ENCODE measurements around the gene TOR4A. TPM values are rescaled to one million over a fixed set of nuclear protein-coding genes. Genes with fewer than 3 reads are reported as not detected.
"Not testable (repeated sequence)": the region's sequence is repeated elsewhere in the genome, so short reads cannot be mapped to it uniquely, and the experiment has no call there.

Gene TOR4A
- total RNA-seq, 2 donors from 2014 or later = 14.2 to 18.9 TPM

DNA sequence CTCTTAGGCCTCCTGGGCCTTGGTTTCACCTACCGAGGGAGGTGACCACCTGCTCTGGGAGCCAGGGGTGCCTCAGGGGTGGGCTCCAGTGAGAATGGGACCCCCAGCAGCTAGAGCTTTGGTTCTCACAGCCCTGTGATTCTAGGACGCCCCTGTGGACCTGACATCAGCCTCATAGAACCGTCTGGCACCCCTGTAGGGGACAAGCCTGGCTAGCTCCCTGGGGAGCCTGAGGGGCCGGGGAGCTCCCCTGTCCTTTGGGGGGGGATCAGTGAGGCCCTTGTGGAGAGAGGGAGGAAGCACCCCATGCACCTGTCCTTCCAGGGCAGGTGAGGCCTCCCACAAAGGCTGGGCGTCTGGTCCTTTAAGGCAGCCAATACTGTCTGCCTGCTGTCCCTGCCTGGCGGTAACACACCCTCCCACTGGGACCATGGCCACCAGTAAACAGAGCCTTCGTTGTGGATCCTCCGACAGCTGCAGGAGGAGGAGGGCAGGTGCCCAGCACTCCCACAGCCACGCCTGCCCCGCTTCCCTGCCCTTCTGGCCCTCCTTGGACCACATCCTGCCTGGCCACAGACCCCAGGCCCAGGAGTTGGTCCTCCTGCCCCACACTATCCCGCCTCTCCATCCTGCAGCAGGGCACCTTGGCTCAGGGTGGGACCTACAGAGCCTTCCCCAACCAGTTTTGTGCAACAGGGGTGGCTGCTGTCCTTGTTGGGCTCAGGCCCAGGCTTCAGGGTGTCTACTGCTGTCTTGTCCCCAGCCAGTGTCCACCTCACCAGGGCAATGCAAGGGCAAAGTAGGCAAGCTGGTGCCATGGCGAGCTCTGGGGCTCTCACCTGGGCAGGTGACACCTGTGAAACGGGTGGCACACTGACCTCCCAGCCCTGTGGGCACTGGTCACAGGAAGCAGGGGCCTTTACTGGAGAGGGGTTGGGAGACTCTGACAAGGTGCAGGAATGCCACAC is 39.5 kb upstream of the TOR4A start:
- H3K4me3 ChIP-seq (ENCODE audit: low read length) = no peak overlapping the region
- DNase-seq = peak; percentile 79
- peak overlapping the region; percentile 16 for H3K4me3 Mint-ChIP-seq
- H3K27me3 ChIP-seq (ENCODE audit: control insufficient read depth, insufficient read depth, low read length, poor library complexity, severe bottlenecking) = no peaks in the 10 kb centered on the region
- H3K4me1 ChIP-seq (ENCODE audit: control insufficient read depth, insufficient read depth, low read length) = peaks cover 25% of the 10 kb centered on the region
- H3K9me3 ChIP-seq (ENCODE audit: control insufficient read depth, low read length) = no peaks in the 10 kb centered on the region
- peaks cover 26% of the 10 kb centered on the region for H3K4me1 Mint-ChIP-seq
- H3K9ac ChIP-seq (ENCODE audit: extremely low read depth, low read length, poor library complexity, severe bottlenecking) = peak overlapping the region; percentile 41
- H3K27ac ChIP-seq (ENCODE audit: low read depth, low read length) = no peak overlapping the region
- WGBS, 2 experiments (ENCODE audit: insufficient coverage in 1 of 2, insufficient read length in 1 of 2) = 73 to 78% methylated on average over 6 to 13 of the region's 13 CpGs
- peaks cover 17% of the 10 kb centered on the region for H3K36me3 ChIP-seq (ENCODE audit: control insufficient read depth, insufficient read depth, low read length)
- peak overlapping the region; percentile 74 for H3K27ac Mint-ChIP-seq
- H3K27me3 Mint-ChIP-seq (ENCODE audit: insufficient read depth) = no peaks in the 10 kb centered on the region
- peaks cover 10% of the 10 kb centered on the region for H3K36me3 Mint-ChIP-seq (ENCODE audit: low read depth)
- no peaks in the 10 kb centered on the region for H3K9me3 Mint-ChIP-seq
- TF ChIP-seq, protein P1, sequence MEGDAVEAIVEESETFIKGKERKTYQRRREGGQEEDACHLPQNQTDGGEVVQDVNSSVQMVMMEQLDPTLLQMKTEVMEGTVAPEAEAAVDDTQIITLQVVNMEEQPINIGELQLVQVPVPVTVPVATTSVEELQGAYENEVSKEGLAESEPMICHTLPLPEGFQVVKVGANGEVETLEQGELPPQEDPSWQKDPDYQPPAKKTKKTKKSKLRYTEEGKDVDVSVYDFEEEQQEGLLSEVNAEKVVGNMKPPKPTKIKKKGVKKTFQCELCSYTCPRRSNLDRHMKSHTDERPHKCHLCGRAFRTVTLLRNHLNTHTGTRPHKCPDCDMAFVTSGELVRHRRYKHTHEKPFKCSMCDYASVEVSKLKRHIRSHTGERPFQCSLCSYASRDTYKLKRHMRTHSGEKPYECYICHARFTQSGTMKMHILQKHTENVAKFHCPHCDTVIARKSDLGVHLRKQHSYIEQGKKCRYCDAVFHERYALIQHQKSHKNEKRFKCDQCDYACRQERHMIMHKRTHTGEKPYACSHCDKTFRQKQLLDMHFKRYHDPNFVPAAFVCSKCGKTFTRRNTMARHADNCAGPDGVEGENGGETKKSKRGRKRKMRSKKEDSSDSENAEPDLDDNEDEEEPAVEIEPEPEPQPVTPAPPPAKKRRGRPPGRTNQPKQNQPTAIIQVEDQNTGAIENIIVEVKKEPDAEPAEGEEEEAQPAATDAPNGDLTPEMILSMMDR (conservative IDR thresholded peaks at IDR 0.05) = no peak

DNA sequence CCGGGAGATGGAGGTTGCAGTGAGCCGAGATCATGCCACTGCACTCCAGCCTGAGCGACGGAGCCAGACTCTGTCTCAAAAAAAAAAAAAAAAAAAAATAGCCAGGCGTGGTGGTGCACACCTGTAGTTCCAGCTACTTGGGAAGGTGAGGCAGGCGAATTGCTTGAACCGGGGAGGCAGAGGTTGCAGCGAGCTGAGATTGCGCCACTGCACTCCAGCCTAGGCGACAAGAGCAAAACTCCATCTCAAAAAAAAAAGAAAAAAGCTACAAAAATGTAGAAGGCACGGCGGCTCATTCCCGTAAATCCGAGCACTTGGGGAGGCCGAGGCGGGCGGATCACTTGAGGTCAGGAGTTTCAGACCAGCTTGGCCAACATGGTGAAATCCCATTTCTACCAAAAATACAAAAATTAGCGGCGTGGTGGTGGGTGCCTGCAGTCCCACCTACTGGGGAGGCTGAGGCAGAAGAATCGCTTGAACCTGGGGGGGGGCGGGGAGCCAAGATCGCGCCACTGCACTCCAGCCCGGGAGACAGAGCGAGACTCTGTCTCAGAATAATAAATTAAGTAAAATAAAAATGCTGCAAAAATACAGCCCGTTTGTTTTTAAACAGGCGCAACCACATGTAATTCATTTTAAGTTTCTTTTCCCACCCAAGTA is 37.9 kb upstream of the TOR4A start:
- not testable (repeated sequence) for DNase-seq; H3K27me3 ChIP-seq (ENCODE audit: control insufficient read depth, insufficient read depth, low read length, poor library complexity, severe bottlenecking); H3K27me3 Mint-ChIP-seq (ENCODE audit: insufficient read depth); H3K9me3 ChIP-seq (ENCODE audit: control insufficient read depth, low read length); H3K9me3 Mint-ChIP-seq
- peak overlapping the region; percentile 87 for H3K27ac ChIP-seq (ENCODE audit: low read depth, low read length)
- Mint-ChIP-seq H3K27ac (peak overlapping the region; percentile 58), H3K36me3 (ENCODE audit: low read depth) (peaks cover 19% of the 10 kb centered on the region), H3K4me1 (peaks cover 42% of the 10 kb centered on the region), H3K4me3 (peak overlapping the region; percentile 85)
- peaks cover 27% of the 10 kb centered on the region for H3K36me3 ChIP-seq (ENCODE audit: control insufficient read depth, insufficient read depth, low read length)
- H3K4me3 ChIP-seq (ENCODE audit: low read length) = peak overlapping the region; percentile 86
- WGBS, 2 experiments (ENCODE audit: insufficient coverage in 1 of 2, insufficient read length in 1 of 2) = 64% methylated on average over 7 to 27 of the region's 27 CpGs
- peaks cover 34% of the 10 kb centered on the region for H3K4me1 ChIP-seq (ENCODE audit: control insufficient read depth, insufficient read depth, low read length)
- H3K9ac ChIP-seq (ENCODE audit: extremely low read depth, low read length, poor library complexity, severe bottlenecking) = peak overlapping the region; percentile 83

DNA sequence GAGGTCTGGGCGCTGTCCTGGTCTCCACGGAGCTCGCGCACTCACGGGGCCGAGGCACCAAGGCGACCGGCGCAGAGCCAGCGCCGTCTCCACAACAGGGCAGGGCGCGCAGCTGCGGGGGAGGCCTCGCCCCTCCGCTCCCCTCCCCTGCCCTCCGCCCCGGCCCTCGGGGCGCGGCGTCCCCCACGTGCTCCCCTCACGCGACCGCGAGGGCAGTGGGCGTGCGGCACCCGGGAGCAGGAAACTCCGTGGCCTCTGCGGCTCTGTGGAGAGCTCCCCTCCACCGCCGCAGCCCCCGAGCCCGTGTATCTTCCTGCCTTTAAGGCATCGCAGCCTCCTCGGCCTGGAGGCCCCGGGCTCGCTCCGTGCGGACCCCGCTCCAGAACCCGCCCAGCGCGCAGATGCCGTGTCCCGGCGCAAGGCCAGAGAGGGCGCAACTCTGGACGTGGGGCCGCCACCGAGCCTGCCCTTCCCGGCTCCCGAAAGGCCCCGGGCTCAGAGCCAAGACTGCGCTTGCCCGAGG is 37.1 kb upstream of the TOR4A start:
- H3K9ac ChIP-seq (ENCODE audit: extremely low read depth, low read length, poor library complexity, severe bottlenecking) = peak overlapping the region; percentile 83

More for the DNA sequence above, 37.1 kb upstream of the TOR4A start:
- H3K4me3 Mint-ChIP-seq = peak overlapping the region; percentile 85
- H3K36me3 Mint-ChIP-seq (ENCODE audit: low read depth) = peaks cover 19% of the 10 kb centered on the region
- no peaks in the 10 kb centered on the region for H3K27me3 Mint-ChIP-seq (ENCODE audit: insufficient read depth)
- Histone ChIP-seq H3K9me3 (ENCODE audit: control insufficient read depth, low read length) (no peaks in the 10 kb centered on the region), H3K27ac (ENCODE audit: low read depth, low read length) (peak overlapping the region; percentile 87), H3K27me3 (ENCODE audit: control insufficient read depth, insufficient read depth, low read length, poor library complexity, severe bottlenecking) (no peaks in the 10 kb centered on the region), H3K4me3 (ENCODE audit: low read length) (peak overlapping the region; percentile 86), H3K4me1 (ENCODE audit: control insufficient read depth, insufficient read depth, low read length) (peaks cover 34% of the 10 kb centered on the region), H3K36me3 (ENCODE audit: control insufficient read depth, insufficient read depth, low read length) (peaks cover 27% of the 10 kb centered on the region)
- WGBS, 2 experiments (ENCODE audit: insufficient coverage in 1 of 2, insufficient read length in 1 of 2) = 0% methylated on average over 6 to 58 of the region's 58 CpGs
- DNase-seq = no peak
- TF ChIP-seq, protein P1 (conservative IDR thresholded peaks at IDR 0.05) = peak; percentile 31
- H3K27ac Mint-ChIP-seq = no peak overlapping the region
- H3K9me3 Mint-ChIP-seq = no peaks in the 10 kb centered on the region
- peaks cover 42% of the 10 kb centered on the region for H3K4me1 Mint-ChIP-seq

Data from endodermal cell (in vitro differentiated cells).